Sigmoid colon (tissue), 7 donors: ENCODE data around the gene AMBRA1. TPM values are rescaled to one million over a fixed set of nuclear protein-coding genes. Genes with fewer than 3 reads are reported as not detected.

Experiments
- DNase-seq: peaks from one replicate; pipeline ENCODE4 v3.0.0-alpha.2; 2019
- H3K27ac ChIP-seq, 4 donors: fragments of 200-600 bp; sonication (generic); one replicate each; pipeline ENCODE4 v1.5.1; 2016 to 2019; ENCODE audit warnings: mild to moderate bottlenecking in 1 of 4
- H3K27me3 ChIP-seq, 3 donors: fragments of 200-600 bp; sonication (generic); one replicate each; pipeline ENCODE4 v1.5.1; 2019; ENCODE audit warnings: mild to moderate bottlenecking in 1 of 3
- H3K36me3 ChIP-seq, 4 donors: fragments of 200-600 bp; sonication (generic); one replicate each; pipeline ENCODE4 v1.5.1; 2016 to 2019
- H3K4me1 ChIP-seq, 4 donors: fragments of 200-600 bp; sonication (generic); one replicate each; pipeline ENCODE4 v1.5.1; 2017 to 2019
- H3K4me3 ChIP-seq, 4 donors: fragments of 200-600 bp; sonication (generic); one replicate each; pipeline ENCODE4 v1.5.1; 2017 to 2019; ENCODE audit warnings: mild to moderate bottlenecking in 2 of 4, moderate library complexity in 1 of 4
- H3K9me3 ChIP-seq, 4 donors: fragments of 200-600 bp in 3 of 4; sonication (generic) in 3 of 4; one replicate each; pipeline versions ENCODE4 v1.5.1 to v1.6.1; 2013 to 2019
- CTCF ChIP-seq, 4 experiments: fragments of 450-650 bp in 3 of 4; fragments of 200-600 bp in 1 of 4; IDR thresholded peaks; one replicate each; pipeline ENCODE4 v1.5.1; 2016 to 2019; ENCODE audit warnings: antibody characterized with exemption in 4 of 4, mild to moderate bottlenecking in 3 of 4, moderate library complexity in 2 of 4
- EP300 ChIP-seq, 4 donors: sonication (generic); formaldehyde crosslinking; IDR thresholded peaks; one replicate each; pipeline ENCODE4 v1.6.1; 2017; ENCODE audit warnings: antibody characterized with exemption in 4 of 4
- POLR2A ChIP-seq, 2 donors: fragments of 450-650 bp; IDR thresholded peaks; one replicate each; pipeline ENCODE4 v1.6.1; 2016; ENCODE audit warnings: antibody characterized with exemption in 2 of 2, mild to moderate bottlenecking in 2 of 2, moderate library complexity in 2 of 2
- POLR2AphosphoS5 ChIP-seq, 4 donors: sonication (generic); formaldehyde crosslinking; IDR thresholded peaks; one replicate each; pipeline ENCODE4 v1.6.1; 2017; ENCODE audit warnings: antibody characterized with exemption in 4 of 4
- WGBS, 2 donors: extraction: QIAGEN DNeasy Blood & Tissue Kit; methylation state at CpG; one replicate each; pipeline ENCODE4 v1.1.7; 2013; 5-methylcytosine and 5-hydroxymethylcytosine counted together
- intact Hi-C: fragments of 100-400 bp; cut with DNase I; formaldehyde crosslinking; loops from one replicate; pipeline ENCODE4 v1.15.1; 2023
- polyA plus RNA-seq, 3 donors: library from polyadenylated mRNA; stranded (reverse); fragments of 200-250 nt; gene quantifications; one replicate each; pipeline ENCODE4 v1.2.3, GENCODE V29; 2013
- total RNA-seq, 4 donors: library from RNA; depleted of rRNA; stranded (reverse); fragments of >200 nt; gene quantifications; one replicate each; pipeline ENCODE4 v1.1.0, GENCODE V29; 2016
- donor health status: healthy with polysubstance abuse.
- donor health status: Bipolar disorder and iron deficiency.
- donor health status: healthy.

Gene AMBRA1
- total and polyA plus RNA-seq, 7 donors = 8.4 to 33.0 (median 23.9) TPM

GRCh38 chr11:46617134-46617971, 23.5 kb upstream of the AMBRA1 start, which contains the start of the genes ATG13 and HARBI1:
Gene ATG13, plus strand, starts transcription at chr11:46617553. Its CDS starts 26,739 bp downstream, at chr11:46644292.
Gene HARBI1, minus strand, starts transcription at chr11:46617227. Its CDS starts 990 bp downstream, at chr11:46616237.
- Histone ChIP-seq H3K9me3 (no peaks in the 10 kb centered on the region), H3K36me3 (peaks cover 0 to 21% (median 0%) of the 10 kb centered on the region in 4 donors), H3K4me3 (peak within 1 kb of the TSS; percentile 71 to 97 (median 83)), H3K27me3 (no peaks in the 10 kb centered on the region), H3K27ac (peak within 1 kb of the TSS; percentile 92 to 97 (median 92)), H3K4me1 (peaks cover 0 to 36% (median 29%) of the 10 kb centered on the region in 4 donors)
- TF ChIP-seq POLR2AphosphoS5 (IDR thresholded peaks at IDR 0.05) (peak; percentile 6 to 66 (median 49)), CTCF (IDR thresholded peaks at IDR 0.05) (peak; percentile 50 to 86 (median 80)), POLR2A (IDR thresholded peaks at IDR 0.05) (no peak), EP300 (IDR thresholded peaks at IDR 0.05) (peak in 1 of 4 donors; percentile 21)
- DNase-seq = peak; percentile 91
- intact Hi-C loops = loop anchor here (2.0 to 10.0 kb wide), 3 partner anchors 60 to 493 kb away; partner anchors contain the start of gene PHF21A
- 0 to 1% methylated on average over 72 of the region's 72 CpGs for WGBS, 2 donors

- no peaks in the 10 kb centered on the region for H3K27me3 ChIP-seq
- no peaks in the 10 kb centered on the region for H3K9me3 ChIP-seq
- 1 to 4% methylated on average over 15 of the region's 15 CpGs for WGBS, 2 donors
- H3K4me3 ChIP-seq = peak overlapping the region; percentile 71 to 97 (median 83)
- H3K27ac ChIP-seq = peak overlapping the region; percentile 92 to 97 (median 92)
- TF ChIP-seq POLR2AphosphoS5 (IDR thresholded peaks at IDR 0.05) = peak in 1 of 4 donors; percentile 62
- no peak for TF ChIP-seq EP300 (IDR thresholded peaks at IDR 0.05)
- TF ChIP-seq POLR2A (IDR thresholded peaks at IDR 0.05) = peak in 1 of 2 donors; percentile 13
- TF ChIP-seq CTCF (IDR thresholded peaks at IDR 0.05) = no peak
- H3K36me3 ChIP-seq = peaks cover 0 to 16% (median 0%) of the 10 kb centered on the region in 4 donors
- DNase-seq = no peak
- peaks cover 0 to 36% (median 29%) of the 10 kb centered on the region in 4 donors for H3K4me1 ChIP-seq
- intact Hi-C loops = loop anchor here (2.0 to 10.0 kb wide), 3 partner anchors 59 to 492 kb away; partner anchors contain the start of gene PHF21A
Measured at GRCh38 chr11:46616551-46617133, 22.8 kb upstream of the AMBRA1 start.

- peaks cover 0 to 36% (median 29%) of the 10 kb centered on the region in 4 donors for H3K4me1 ChIP-seq
- intact Hi-C loops = loop anchor here (2.0 to 10.0 kb wide), 3 partner anchors 58 to 491 kb away; partner anchors contain the start of gene PHF21A
- H3K27ac ChIP-seq = no peak overlapping the region
- no peaks in the 10 kb centered on the region for H3K9me3 ChIP-seq
- peaks cover 0 to 7% (median 0%) of the 10 kb centered on the region in 4 donors for H3K36me3 ChIP-seq
- H3K27me3 ChIP-seq = no peaks in the 10 kb centered on the region
- TF ChIP-seq CTCF (IDR thresholded peaks at IDR 0.05) = no peak
- no peak for TF ChIP-seq EP300 (IDR thresholded peaks at IDR 0.05)
- no peak for TF ChIP-seq POLR2A (IDR thresholded peaks at IDR 0.05)
- no peak for TF ChIP-seq POLR2AphosphoS5 (IDR thresholded peaks at IDR 0.05)
- no peak overlapping the region for H3K4me3 ChIP-seq
- DNase-seq = no peak
- 96% methylated on average over 7 of the region's 7 CpGs for WGBS, 2 donors
Measured at GRCh38 chr11:46615756-46616155, 21.9 kb upstream of the AMBRA1 start.

- no peaks in the 10 kb centered on the region for H3K36me3 ChIP-seq
- H3K27me3 ChIP-seq = no peaks in the 10 kb centered on the region
- DNase-seq = no peak
- no peak overlapping the region for H3K27ac ChIP-seq
- peaks cover 0 to 16% (median 14%) of the 10 kb centered on the region in 4 donors for H3K4me1 ChIP-seq
- no peak for TF ChIP-seq POLR2A (IDR thresholded peaks at IDR 0.05)
- TF ChIP-seq CTCF (IDR thresholded peaks at IDR 0.05) = no peak
- TF ChIP-seq POLR2AphosphoS5 (IDR thresholded peaks at IDR 0.05) = no peak
- WGBS, 2 donors = 80 to 89% methylated on average over 2 of the region's 2 CpGs
- H3K4me3 ChIP-seq = no peak overlapping the region
- intact Hi-C loops = loop anchor here (10.0 kb wide), 1 partner anchor 488 kb away; the partner anchor contains the start of gene PHF21A
- no peaks in the 10 kb centered on the region for H3K9me3 ChIP-seq
Measured at GRCh38 chr11:46612326-46612725, 18.5 kb upstream of the AMBRA1 start.
